AG04449 (cell line): ENCODE data around the gene GRK3.

ENCODE experiments used
- CTCF ChIA-PET: fragments of 350-600 bp; formaldehyde crosslinking; extraction: SDS; loops from one replicate; lab custom pipeline; 2021; ENCODE audit warnings: antibody characterized with exemption; lab: Yijun Ruan, JAX
- POLR2A ChIA-PET: fragments of 400-600, 350-600 bp; formaldehyde crosslinking; extraction: SDS; loops from one replicate; lab custom pipeline; 2020; ENCODE audit warnings: antibody characterized with exemption, inconsistent platforms; lab: Yijun Ruan, JAX
- DNase-seq: peaks from one replicate; pipeline ENCODE4 v3.0.0-alpha.2; 2010; ENCODE audit warnings: low read depth, low spot score
- H3K4me3 ChIP-seq: 2 replicates; pipeline ENCODE4 v1.5.1; 2011; ENCODE audit warnings: low read depth, mild to moderate bottlenecking, control low read depth, low read length
- CTCF ChIP-seq: IDR thresholded peaks from one replicate; pipeline ENCODE4 v1.5.1; 2011; ENCODE audit warnings: mild to moderate bottlenecking, moderate library complexity, low read length, control low read depth, inconsistent platforms; ENCODE audit not compliant: insufficient read depth; ENCODE audit errors: missing control alignments

GRK3 gene

GRCh38 chr22:25669253-25670069 is 105.0 kb downstream of the GRK3 start:
- POLR2A ChIA-PET, result no interaction called here
- CTCF ChIA-PET, result no interaction called here
- H3K4me3 ChIP-seq, result no peak overlapping the region
- TF ChIP-seq CTCF, result no peak
- no peak for DNase-seq

GRCh38 chr22:25670070-25670461 is 105.6 kb downstream of the GRK3 start:
- ChIA-PET CTCF (no interaction called here), POLR2A (no interaction called here)
- no peak for TF ChIP-seq CTCF

GRCh38 chr22:25672289-25673084 is 108.0 kb downstream of the GRK3 start:
- DNase-seq, result no peak
- ChIA-PET POLR2A (no interaction called here), CTCF (no interaction called here)
- no peak overlapping the region for H3K4me3 ChIP-seq
- no peak for TF ChIP-seq CTCF

More at GRCh38 chr22:25670070-25670461, 105.6 kb downstream of the GRK3 start:
- H3K4me3 ChIP-seq, result no peak overlapping the region
- no peak for DNase-seq

- ChIA-PET POLR2A (no interaction called here), CTCF (no interaction called here)
- TF ChIP-seq CTCF, result no peak
- no peak for DNase-seq
- no peak overlapping the region for H3K4me3 ChIP-seq
Observed at GRCh38 chr22:25673713-25674112, 109.2 kb downstream of the GRK3 start.

GRCh38 chr22:25677631-25678030 is 113.2 kb downstream of the GRK3 start:
- no peak overlapping the region for H3K4me3 ChIP-seq
- DNase-seq, result no peak
- TF ChIP-seq CTCF, result no peak
- ChIA-PET POLR2A (no interaction called here), CTCF (no interaction called here)

- H3K4me3 ChIP-seq, result no peak overlapping the region
- CTCF ChIA-PET, result no interaction called here
- TF ChIP-seq CTCF, result no peak
- DNase-seq, result no peak
- POLR2A ChIA-PET, result no interaction called here
Observed at GRCh38 chr22:25680051-25680450, 115.6 kb downstream of the GRK3 start.
